ENCODE measurements around the gene SETBP1. TPM values are rescaled to one million over a fixed set of nuclear protein-coding genes. Genes with fewer than 3 reads are reported as not detected.

Gene SETBP1
- total RNA-seq, 1 experiment from 2014 or later = 0.05 TPM

DNA sequence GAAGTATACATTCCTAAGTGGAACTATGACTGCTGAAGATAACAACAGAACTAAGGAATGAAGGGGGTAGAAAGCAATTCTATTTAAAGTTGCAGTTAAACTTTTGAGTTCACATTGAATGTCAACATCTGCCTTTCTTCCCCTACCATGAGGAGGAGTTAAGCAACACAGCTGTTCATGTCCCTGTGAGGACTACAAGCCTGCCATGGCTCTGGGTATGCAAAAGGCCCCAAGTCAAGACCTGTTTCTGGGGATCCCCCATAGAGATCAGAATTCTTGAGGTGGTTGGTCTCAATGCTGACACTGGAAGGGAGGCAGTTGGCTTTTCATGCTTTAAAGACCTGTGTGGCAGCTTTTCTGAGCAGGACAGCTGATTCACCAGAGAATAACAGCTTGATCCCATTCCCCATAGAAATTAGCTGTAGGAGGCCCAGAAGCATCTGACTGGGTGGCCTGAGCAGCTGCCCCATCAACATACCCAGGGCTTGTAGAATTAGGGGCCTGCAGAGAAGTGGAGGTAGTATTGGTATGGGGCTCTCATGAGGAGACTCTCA, 131.0 kb downstream of the SETBP1 start:
- H3K36me3 ChIP-seq (ENCODE audit: control insufficient read depth in 1 of 2, insufficient read depth in 2 of 2, low read length in 2 of 2) = no peaks in the 10 kb centered on the region
- no peaks in the 10 kb centered on the region for H3K27me3 ChIP-seq (ENCODE audit: insufficient read depth, low read length)
- no peaks in the 10 kb centered on the region for H3K9me2 ChIP-seq (ENCODE audit: insufficient read depth)
- H4K20me1 ChIP-seq (ENCODE audit: insufficient read depth) = no peaks in the 10 kb centered on the region
- H3K4me2 ChIP-seq (ENCODE audit: low read length) = no peak overlapping the region
- BruUV-seq (replicated peaks) = no TSS peak
- TF ChIP-seq POLR2AphosphoS5 (IDR thresholded peaks at IDR 0.05; ENCODE audit: low read depth, low read length) (no peak), SP1 (IDR thresholded peaks at IDR 0.05; ENCODE audit: low read depth) (no peak), ZNF274 (IDR thresholded peaks at IDR 0.05; ENCODE audit: low read depth, low read length) (no peak), EZH2phosphoT487 (IDR thresholded peaks at IDR 0.05; ENCODE audit: borderline replicate concordance) (no peak), JUND (IDR thresholded peaks at IDR 0.05) (no peak)
- TF ChIP-seq, protein P1, sequence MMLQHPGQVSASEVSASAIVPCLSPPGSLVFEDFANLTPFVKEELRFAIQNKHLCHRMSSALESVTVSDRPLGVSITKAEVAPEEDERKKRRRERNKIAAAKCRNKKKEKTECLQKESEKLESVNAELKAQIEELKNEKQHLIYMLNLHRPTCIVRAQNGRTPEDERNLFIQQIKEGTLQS (IDR thresholded peaks at IDR 0.05) = no peak
- intact Hi-C loops (cut with micrococcal nuclease) = no loop called here
- no peak for ATAC-seq
- CTCF ChIA-PET = no interaction called here
- H2AFZ ChIP-seq (ENCODE audit: low read depth, low read length, poor library complexity, severe bottlenecking) = no peak overlapping the region
- H3K9ac ChIP-seq (ENCODE audit: low read length) = no peak overlapping the region
- no peak overlapping the region for H3K4me3 ChIP-seq (replicated peaks in 1 of 2; ENCODE audit: low read depth in 1 of 2, low read length in 2 of 2)
- DNase-seq (ENCODE audit: low read depth, low spot score) = no peak
- no peaks in the 10 kb centered on the region for H3K79me2 ChIP-seq (ENCODE audit: insufficient read depth, low read length)
- RAD21 ChIA-PET (ENCODE audit: low non-redundant PET in 1 of 2, low total read pairs in 2 of 2, uncharacterized antibody in 2 of 2, unreplicated experiment in 2 of 2) = no interaction called here
- no peak overlapping the region for H3K27ac ChIP-seq (ENCODE audit: low read depth, low read length)
- POLR2A ChIA-PET = no interaction called here
- H3K4me1 ChIP-seq (ENCODE audit: control insufficient read depth in 1 of 2, insufficient read depth in 2 of 2, low read length in 2 of 2) = no peaks in the 10 kb centered on the region
- H3K9me3 ChIP-seq (ENCODE audit: control insufficient read depth in 1 of 2, insufficient read depth in 1 of 2, low read depth in 1 of 2, low read length in 2 of 2) = peaks cover 0 to 23% of the 10 kb centered on the region in 2 experiments; a peak in 2 of 4 replicates

DNA sequence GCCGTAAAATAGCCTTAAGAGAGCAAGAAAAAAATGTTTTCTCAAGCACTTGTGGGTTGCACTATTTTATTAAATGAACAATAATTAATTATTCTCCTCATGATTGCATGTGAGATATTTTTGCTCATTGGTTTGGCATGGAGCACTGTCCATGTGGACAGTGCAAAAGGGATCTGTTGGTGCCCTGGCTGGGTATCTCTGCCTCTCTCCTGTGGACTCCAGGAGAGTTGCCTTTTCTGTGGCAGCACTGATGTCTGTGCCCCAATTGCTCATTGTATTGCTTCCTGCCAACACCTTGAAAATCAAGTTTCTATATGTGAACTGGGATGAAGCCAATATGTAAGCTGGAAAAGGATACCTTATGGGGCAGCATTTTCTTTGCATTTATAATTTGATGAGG, 131.7 kb downstream of the SETBP1 start:
- BruUV-seq (replicated peaks) = no TSS peak

More for the DNA sequence above, 131.7 kb downstream of the SETBP1 start:
- RAD21 ChIA-PET (ENCODE audit: low non-redundant PET in 1 of 2, low total read pairs in 2 of 2, uncharacterized antibody in 2 of 2, unreplicated experiment in 2 of 2) = no interaction called here
- no peak for ATAC-seq
- no peak overlapping the region for H3K4me2 ChIP-seq (ENCODE audit: low read length)
- no peaks in the 10 kb centered on the region for H3K4me1 ChIP-seq (ENCODE audit: control insufficient read depth in 1 of 2, insufficient read depth in 2 of 2, low read length in 2 of 2)
- no peaks in the 10 kb centered on the region for H3K9me2 ChIP-seq (ENCODE audit: insufficient read depth)
- TF ChIP-seq FOSL1 (IDR thresholded peaks at IDR 0.05; ENCODE audit: low read depth) (no peak), ZFX (IDR thresholded peaks at IDR 0.05) (no peak), EGR1 (IDR thresholded peaks at IDR 0.05; ENCODE audit: low read depth) (no peak), SIN3A (IDR thresholded peaks at IDR 0.05; ENCODE audit: low read depth) (no peak), ZNF274 (IDR thresholded peaks at IDR 0.05; ENCODE audit: low read depth, low read length) (no peak), TCF7L2 (IDR thresholded peaks at IDR 0.05; ENCODE audit: borderline replicate concordance, extremely low read depth, insufficient read depth, insufficient read length) (no peak), ELF1 (IDR thresholded peaks at IDR 0.05; ENCODE audit: borderline replicate concordance, low read depth) (no peak)
- TF ChIP-seq, protein P2, sequence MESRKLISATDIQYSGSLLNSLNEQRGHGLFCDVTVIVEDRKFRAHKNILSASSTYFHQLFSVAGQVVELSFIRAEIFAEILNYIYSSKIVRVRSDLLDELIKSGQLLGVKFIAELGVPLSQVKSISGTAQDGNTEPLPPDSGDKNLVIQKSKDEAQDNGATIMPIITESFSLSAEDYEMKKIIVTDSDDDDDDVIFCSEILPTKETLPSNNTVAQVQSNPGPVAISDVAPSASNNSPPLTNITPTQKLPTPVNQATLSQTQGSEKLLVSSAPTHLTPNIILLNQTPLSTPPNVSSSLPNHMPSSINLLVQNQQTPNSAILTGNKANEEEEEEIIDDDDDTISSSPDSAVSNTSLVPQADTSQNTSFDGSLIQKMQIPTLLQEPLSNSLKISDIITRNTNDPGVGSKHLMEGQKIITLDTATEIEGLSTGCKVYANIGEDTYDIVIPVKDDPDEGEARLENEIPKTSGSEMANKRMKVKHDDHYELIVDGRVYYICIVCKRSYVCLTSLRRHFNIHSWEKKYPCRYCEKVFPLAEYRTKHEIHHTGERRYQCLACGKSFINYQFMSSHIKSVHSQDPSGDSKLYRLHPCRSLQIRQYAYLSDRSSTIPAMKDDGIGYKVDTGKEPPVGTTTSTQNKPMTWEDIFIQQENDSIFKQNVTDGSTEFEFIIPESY (IDR thresholded peaks at IDR 0.05; ENCODE audit: extremely low read depth, insufficient replicate concordance, low read length) = no peak
- TF ChIP-seq, protein P3, sequence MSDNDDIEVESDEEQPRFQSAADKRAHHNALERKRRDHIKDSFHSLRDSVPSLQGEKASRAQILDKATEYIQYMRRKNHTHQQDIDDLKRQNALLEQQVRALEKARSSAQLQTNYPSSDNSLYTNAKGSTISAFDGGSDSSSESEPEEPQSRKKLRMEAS (IDR thresholded peaks at IDR 0.05) = no peak
- TF ChIP-seq, protein P4, sequence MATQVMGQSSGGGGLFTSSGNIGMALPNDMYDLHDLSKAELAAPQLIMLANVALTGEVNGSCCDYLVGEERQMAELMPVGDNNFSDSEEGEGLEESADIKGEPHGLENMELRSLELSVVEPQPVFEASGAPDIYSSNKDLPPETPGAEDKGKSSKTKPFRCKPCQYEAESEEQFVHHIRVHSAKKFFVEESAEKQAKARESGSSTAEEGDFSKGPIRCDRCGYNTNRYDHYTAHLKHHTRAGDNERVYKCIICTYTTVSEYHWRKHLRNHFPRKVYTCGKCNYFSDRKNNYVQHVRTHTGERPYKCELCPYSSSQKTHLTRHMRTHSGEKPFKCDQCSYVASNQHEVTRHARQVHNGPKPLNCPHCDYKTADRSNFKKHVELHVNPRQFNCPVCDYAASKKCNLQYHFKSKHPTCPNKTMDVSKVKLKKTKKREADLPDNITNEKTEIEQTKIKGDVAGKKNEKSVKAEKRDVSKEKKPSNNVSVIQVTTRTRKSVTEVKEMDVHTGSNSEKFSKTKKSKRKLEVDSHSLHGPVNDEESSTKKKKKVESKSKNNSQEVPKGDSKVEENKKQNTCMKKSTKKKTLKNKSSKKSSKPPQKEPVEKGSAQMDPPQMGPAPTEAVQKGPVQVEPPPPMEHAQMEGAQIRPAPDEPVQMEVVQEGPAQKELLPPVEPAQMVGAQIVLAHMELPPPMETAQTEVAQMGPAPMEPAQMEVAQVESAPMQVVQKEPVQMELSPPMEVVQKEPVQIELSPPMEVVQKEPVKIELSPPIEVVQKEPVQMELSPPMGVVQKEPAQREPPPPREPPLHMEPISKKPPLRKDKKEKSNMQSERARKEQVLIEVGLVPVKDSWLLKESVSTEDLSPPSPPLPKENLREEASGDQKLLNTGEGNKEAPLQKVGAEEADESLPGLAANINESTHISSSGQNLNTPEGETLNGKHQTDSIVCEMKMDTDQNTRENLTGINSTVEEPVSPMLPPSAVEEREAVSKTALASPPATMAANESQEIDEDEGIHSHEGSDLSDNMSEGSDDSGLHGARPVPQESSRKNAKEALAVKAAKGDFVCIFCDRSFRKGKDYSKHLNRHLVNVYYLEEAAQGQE (IDR thresholded peaks at IDR 0.05; ENCODE audit: low read depth) = no peak
- TF ChIP-seq, protein P1 (IDR thresholded peaks at IDR 0.05) = no peak
- no peaks in the 10 kb centered on the region for H3K36me3 ChIP-seq (ENCODE audit: control insufficient read depth in 1 of 2, insufficient read depth in 2 of 2, low read length in 2 of 2)
- CTCF ChIA-PET = no interaction called here
- no peaks in the 10 kb centered on the region for H3K79me2 ChIP-seq (ENCODE audit: insufficient read depth, low read length)
- H2AFZ ChIP-seq (ENCODE audit: low read depth, low read length, poor library complexity, severe bottlenecking) = no peak overlapping the region
- no peaks in the 10 kb centered on the region for H3K27me3 ChIP-seq (ENCODE audit: insufficient read depth, low read length)
- POLR2A ChIA-PET = no interaction called here
- no peak for DNase-seq (ENCODE audit: low read depth, low spot score)
- no peaks in the 10 kb centered on the region for H4K20me1 ChIP-seq (ENCODE audit: insufficient read depth)
- no peak overlapping the region for H3K9ac ChIP-seq (ENCODE audit: low read length)
- intact Hi-C loops (cut with micrococcal nuclease) = no loop called here
- H3K9me3 ChIP-seq (ENCODE audit: control insufficient read depth in 1 of 2, insufficient read depth in 1 of 2, low read depth in 1 of 2, low read length in 2 of 2) = peaks cover 0 to 27% of the 10 kb centered on the region in 2 experiments; a peak in 2 of 4 replicates
- H3K27ac ChIP-seq (ENCODE audit: low read depth, low read length) = no peak overlapping the region
- no peak overlapping the region for H3K4me3 ChIP-seq (replicated peaks in 1 of 2; ENCODE audit: low read depth in 1 of 2, low read length in 2 of 2)
